Measurements from ENCODE around the gene RP2.

The RP2 gene

GRCh38 chrX:46927718-46928117 is 90.9 kb downstream of the RP2 start:
- no peak for DNase-seq

GRCh38 chrX:46929439-46930261 is 92.8 kb downstream of the RP2 start:
- no peak for DNase-seq

Data from NCI-H526 treated with DMSO at 0.1 percent for 48 hours (cell line).